RWPE2 (cell line): ENCODE results near the gene ELL.

Source experiments
- ATAC-seq: fragments of 200-7000 bp; cut with Tn5 transposase; 3 replicates; pipeline ENCODE4 v1.9.1; 2021; ENCODE audit warnings: low read depth
- DNase-seq: peaks from one replicate; pipeline ENCODE4 v3.0.0-alpha.2; 2020; ENCODE audit warnings: low spot score
- H3K27ac ChIP-seq: fragments of 450-650 bp; 2 replicates; pipeline ENCODE4 v1.5.1; 2017; ENCODE audit warnings: mild to moderate bottlenecking; ENCODE audit not compliant: poor library complexity, severe bottlenecking
- H3K27me3 ChIP-seq: fragments of 250-450 bp; sonication (Bioruptor Pico); 2 replicates; pipeline ENCODE4 v1.5.1; 2021; ENCODE audit warnings: mild to moderate bottlenecking, moderate library complexity; ENCODE audit not compliant: insufficient read depth, poor library complexity, severe bottlenecking
- H3K36me3 ChIP-seq: fragments of 250-450 bp; sonication (Bioruptor Pico); 2 replicates; pipeline ENCODE4 v1.5.1; 2020; ENCODE audit warnings: low read depth, mild to moderate bottlenecking, moderate library complexity
- H3K4me1 ChIP-seq: fragments of 250-450 bp; sonication (Bioruptor Pico); 2 replicates; pipeline ENCODE4 v1.5.1; 2021; ENCODE audit warnings: mild to moderate bottlenecking, moderate library complexity; ENCODE audit not compliant: insufficient read depth, poor library complexity, severe bottlenecking
- H3K4me3 ChIP-seq: fragments of 250-450 bp; sonication (Bioruptor Pico); 2 replicates; pipeline ENCODE4 v1.5.1; 2021; ENCODE audit warnings: mild to moderate bottlenecking, moderate library complexity; ENCODE audit not compliant: severe bottlenecking
- H3K9me3 ChIP-seq: fragments of 250-450 bp; sonication (Bioruptor Pico); 2 replicates; pipeline ENCODE4 v1.5.1; 2021; ENCODE audit warnings: mild to moderate bottlenecking, moderate library complexity; ENCODE audit not compliant: severe bottlenecking
- TF ChIP-seq, protein P1 (sequence below): fragments of 450-650 bp; IDR thresholded peaks from one replicate; pipeline ENCODE4 v1.5.1; 2017; ENCODE audit warnings: mild to moderate bottlenecking, moderate library complexity; ENCODE audit not compliant: poor library complexity, severe bottlenecking

ELL gene

DNA sequence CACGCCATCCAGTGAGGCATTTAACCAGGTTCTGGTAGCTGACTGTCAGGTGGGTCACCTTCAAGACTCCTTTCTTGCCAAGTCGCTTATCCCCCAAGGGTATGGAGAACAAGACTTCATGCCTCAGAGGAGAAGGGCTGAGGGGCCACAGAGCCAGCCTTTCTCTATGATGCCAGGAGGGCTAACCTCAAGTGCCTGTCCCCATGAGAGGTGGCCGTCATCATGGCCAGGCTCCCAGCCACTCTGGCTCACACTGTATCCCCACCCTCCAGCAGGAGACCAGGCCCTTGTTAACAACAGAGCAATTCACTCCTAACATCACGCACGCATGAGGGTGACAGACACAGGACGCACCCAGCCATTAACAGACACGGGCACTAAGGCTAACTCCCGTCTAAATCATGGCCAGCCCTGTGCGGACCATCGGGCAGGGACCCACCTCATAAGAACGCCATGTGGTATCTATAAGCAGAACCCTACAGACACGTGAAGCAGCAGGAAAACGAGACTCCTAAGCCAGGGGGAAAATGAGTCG is 45.3 kb downstream of the ELL start:
- H3K27me3 ChIP-seq: no peaks in the 10 kb centered on the region
- peak overlapping the region; percentile 85 for H3K27ac ChIP-seq
- DNase-seq (no peak), ATAC-seq (no peak)
- TF ChIP-seq, protein P1, sequence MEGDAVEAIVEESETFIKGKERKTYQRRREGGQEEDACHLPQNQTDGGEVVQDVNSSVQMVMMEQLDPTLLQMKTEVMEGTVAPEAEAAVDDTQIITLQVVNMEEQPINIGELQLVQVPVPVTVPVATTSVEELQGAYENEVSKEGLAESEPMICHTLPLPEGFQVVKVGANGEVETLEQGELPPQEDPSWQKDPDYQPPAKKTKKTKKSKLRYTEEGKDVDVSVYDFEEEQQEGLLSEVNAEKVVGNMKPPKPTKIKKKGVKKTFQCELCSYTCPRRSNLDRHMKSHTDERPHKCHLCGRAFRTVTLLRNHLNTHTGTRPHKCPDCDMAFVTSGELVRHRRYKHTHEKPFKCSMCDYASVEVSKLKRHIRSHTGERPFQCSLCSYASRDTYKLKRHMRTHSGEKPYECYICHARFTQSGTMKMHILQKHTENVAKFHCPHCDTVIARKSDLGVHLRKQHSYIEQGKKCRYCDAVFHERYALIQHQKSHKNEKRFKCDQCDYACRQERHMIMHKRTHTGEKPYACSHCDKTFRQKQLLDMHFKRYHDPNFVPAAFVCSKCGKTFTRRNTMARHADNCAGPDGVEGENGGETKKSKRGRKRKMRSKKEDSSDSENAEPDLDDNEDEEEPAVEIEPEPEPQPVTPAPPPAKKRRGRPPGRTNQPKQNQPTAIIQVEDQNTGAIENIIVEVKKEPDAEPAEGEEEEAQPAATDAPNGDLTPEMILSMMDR: no peak
- no peaks in the 10 kb centered on the region for H3K9me3 ChIP-seq
- peaks cover 36% of the 10 kb centered on the region for H3K4me1 ChIP-seq
- no peaks in the 10 kb centered on the region; the same call in 1 of the 2 replicates for H3K36me3 ChIP-seq
- no peak overlapping the region for H3K4me3 ChIP-seq

DNA sequence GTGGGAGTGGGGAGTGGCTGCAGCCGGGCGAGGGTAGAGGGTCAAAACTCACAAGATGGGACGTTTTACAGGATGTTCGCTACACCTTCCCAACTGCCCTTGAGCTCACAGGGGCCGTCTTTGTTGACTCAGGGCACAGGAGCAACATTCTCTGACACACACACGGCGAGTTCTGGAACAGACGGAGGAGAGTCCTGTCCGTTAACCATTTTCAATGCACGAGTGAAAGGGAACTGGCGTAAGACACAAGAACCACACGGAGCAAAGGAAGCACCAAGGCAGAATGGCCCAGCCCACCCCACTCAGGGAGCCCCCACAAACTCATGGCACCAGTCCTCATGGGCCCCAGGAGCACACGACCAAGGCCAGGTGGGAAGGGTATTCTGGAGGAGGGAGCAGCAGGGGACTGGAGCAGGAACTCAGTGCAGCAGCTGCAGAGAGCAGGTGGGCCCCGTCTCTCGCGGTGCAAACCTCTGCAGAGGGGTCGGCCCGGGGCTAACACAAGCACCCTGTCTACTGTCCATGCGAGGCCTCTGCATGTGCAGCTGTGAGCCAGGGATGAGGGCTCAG is 46.0 kb downstream of the ELL start:
- Histone ChIP-seq H3K4me1 (peaks cover 35% of the 10 kb centered on the region), H3K27ac (peak overlapping the region; percentile 13)

DNA sequence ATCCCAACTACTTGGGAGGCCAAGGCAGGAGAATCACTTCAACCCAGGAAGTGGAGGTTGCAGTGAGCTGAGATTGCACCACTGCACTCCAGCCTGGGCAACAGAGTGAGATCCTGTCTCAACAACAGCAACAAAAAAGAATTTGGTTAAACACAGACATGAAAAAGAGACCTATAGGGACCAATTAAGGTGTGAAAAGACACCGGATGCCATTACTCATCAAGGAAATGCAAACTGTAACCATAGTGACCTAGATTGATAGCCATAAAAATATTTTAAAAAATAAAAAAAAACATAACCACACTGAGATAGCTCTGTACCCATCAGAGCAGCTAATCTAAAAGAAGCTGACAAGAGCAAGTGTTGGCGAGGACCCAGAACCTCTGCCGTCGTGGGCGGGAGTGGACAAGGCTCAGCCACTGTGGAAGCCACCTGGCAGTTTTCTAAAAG is 46.8 kb downstream of the ELL start:
- Histone ChIP-seq H3K4me1 (peaks cover 27% of the 10 kb centered on the region), H3K27ac (peak overlapping the region; percentile 13), H3K27me3 (no peaks in the 10 kb centered on the region), H3K36me3 (peaks cover 11% of the 10 kb centered on the region), H3K4me3 (no peak overlapping the region), H3K9me3 (no peaks in the 10 kb centered on the region)
- ATAC-seq (no peak), DNase-seq (no peak)
- TF ChIP-seq, protein P1: no peak

More for the DNA sequence above, 46.0 kb downstream of the ELL start:
- TF ChIP-seq, protein P1: no peak
- Histone ChIP-seq H3K9me3 (no peaks in the 10 kb centered on the region), H3K27me3 (no peaks in the 10 kb centered on the region), H3K36me3 (peaks cover 5% of the 10 kb centered on the region), H3K4me3 (no peak overlapping the region)
- no peak for ATAC-seq
- DNase-seq: no peak

DNA sequence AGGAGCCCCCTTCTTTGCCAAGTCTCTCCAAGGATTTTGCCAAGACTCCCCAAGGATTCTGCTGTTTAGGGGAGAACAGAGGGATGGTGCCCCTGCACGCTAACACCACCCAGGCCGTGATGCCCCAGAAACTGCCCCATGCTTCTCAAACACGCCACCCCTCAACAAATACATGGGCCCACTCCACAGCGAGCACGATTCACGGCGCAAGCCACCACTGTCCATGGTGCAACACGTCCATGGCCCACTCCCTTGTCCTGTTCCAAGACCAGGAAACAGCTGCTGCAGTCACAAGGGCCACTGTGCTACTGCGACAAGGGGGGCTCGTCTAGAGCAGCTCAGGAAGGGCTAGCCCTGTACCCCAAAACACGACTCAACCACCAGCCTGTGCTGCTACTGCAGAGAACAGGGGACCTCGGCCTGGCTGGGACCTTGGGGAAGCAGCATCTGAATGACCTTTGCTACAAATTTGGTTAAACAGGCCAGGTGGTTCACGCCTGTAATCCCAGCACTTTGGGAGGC is 47.4 kb downstream of the ELL start:
- Histone ChIP-seq H3K9me3 (no peaks in the 10 kb centered on the region), H3K27ac (peak overlapping the region; percentile 13), H3K36me3 (peaks cover 17% of the 10 kb centered on the region), H3K4me1 (peaks cover 21% of the 10 kb centered on the region), H3K27me3 (no peaks in the 10 kb centered on the region), H3K4me3 (no peak overlapping the region)
- ATAC-seq (no peak), DNase-seq (no peak)
- TF ChIP-seq, protein P1: no peak

DNA sequence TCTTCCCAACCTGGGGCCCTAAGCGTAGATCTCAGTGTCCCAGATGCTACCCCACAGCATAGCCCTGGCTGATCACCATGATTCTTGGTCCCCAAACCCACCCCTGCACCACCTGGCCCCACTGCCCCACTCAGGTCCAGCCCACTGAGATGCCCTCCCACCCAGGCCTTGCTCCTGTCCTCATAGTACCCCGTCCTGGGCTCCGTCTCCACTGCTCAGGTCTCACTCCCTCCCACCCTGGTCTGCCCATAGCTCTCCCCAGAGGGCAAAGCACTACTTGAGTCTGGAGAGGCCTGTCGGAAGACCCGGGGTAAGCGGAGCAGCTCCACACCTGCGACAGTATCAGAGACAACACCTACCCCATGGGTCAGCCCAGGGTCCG is 48.2 kb downstream of the ELL start:
- ATAC-seq (no peak), DNase-seq (peak; percentile 54)
- Histone ChIP-seq H3K4me3 (no peak overlapping the region), H3K36me3 (peaks cover 20% of the 10 kb centered on the region), H3K4me1 (peaks cover 13% of the 10 kb centered on the region), H3K27me3 (no peaks in the 10 kb centered on the region), H3K9me3 (no peaks in the 10 kb centered on the region), H3K27ac (no peak overlapping the region)
- TF ChIP-seq, protein P1: no peak
